Astrocyte of the spinal cord (primary cell): ENCODE data around the gene ESPN.

Experiments used
- DNase-seq: peaks from one replicate; pipeline ENCODE4 v3.0.0; 2011; ENCODE audit warnings: low read depth, low spot score
- H3K4me3 ChIP-seq: 2 replicates; pipeline ENCODE4 v1.5.1; 2011; ENCODE audit warnings: low read depth, mild to moderate bottlenecking, low read length, moderate library complexity
- in situ Hi-C: cut with HindIII; loops from 2 replicates; pipeline ENCODE4 v1.10.0; 2017; ENCODE audit warnings: low sequenced_read_pairs
- TF ChIP-seq, protein P1 (sequence below): IDR thresholded peaks from 2 replicates; pipeline ENCODE4 v1.5.1; 2012; ENCODE audit warnings: low read depth, mild to moderate bottlenecking, low read length, inconsistent platforms

The ESPN gene

DNA sequence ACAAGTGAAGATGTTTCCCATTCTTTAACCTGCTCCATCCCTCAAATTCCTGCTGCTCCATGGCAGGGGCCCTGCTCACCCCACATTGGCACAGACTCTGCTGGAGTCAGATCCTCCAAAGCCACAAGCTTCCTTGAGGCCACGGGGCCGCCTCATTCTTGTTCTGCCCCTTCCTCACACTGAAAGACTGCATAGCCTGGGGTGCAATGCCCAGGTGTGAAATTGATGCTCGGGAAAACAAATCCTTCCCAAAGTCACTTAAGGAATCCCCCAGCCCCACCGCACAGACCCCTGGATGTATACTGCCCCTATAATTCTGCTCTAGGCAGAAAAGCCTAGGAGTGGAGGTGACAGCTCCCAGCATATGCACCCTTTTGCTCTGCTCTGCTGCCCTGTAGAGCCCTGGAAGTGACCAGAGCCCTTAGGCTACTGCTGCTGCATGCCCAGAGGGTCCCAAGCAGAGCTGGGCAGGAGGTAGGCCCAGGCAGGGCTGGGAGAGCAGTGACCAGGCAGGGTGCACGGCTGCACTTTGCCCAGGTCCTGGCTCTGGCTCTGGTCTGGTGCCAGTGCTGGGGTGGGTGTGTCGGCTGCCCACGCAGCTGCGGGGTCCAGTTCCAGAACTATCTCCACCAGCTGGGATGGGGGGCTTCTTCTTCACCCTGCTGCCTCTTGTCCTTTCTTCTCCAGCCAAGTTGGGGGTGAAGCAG is 6.5 kb upstream of the ESPN start:
- TF ChIP-seq, protein P1, sequence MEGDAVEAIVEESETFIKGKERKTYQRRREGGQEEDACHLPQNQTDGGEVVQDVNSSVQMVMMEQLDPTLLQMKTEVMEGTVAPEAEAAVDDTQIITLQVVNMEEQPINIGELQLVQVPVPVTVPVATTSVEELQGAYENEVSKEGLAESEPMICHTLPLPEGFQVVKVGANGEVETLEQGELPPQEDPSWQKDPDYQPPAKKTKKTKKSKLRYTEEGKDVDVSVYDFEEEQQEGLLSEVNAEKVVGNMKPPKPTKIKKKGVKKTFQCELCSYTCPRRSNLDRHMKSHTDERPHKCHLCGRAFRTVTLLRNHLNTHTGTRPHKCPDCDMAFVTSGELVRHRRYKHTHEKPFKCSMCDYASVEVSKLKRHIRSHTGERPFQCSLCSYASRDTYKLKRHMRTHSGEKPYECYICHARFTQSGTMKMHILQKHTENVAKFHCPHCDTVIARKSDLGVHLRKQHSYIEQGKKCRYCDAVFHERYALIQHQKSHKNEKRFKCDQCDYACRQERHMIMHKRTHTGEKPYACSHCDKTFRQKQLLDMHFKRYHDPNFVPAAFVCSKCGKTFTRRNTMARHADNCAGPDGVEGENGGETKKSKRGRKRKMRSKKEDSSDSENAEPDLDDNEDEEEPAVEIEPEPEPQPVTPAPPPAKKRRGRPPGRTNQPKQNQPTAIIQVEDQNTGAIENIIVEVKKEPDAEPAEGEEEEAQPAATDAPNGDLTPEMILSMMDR: no peak
- DNase-seq: no peak
- in situ Hi-C loops: no loop called here
- no peak overlapping the region for H3K4me3 ChIP-seq

DNA sequence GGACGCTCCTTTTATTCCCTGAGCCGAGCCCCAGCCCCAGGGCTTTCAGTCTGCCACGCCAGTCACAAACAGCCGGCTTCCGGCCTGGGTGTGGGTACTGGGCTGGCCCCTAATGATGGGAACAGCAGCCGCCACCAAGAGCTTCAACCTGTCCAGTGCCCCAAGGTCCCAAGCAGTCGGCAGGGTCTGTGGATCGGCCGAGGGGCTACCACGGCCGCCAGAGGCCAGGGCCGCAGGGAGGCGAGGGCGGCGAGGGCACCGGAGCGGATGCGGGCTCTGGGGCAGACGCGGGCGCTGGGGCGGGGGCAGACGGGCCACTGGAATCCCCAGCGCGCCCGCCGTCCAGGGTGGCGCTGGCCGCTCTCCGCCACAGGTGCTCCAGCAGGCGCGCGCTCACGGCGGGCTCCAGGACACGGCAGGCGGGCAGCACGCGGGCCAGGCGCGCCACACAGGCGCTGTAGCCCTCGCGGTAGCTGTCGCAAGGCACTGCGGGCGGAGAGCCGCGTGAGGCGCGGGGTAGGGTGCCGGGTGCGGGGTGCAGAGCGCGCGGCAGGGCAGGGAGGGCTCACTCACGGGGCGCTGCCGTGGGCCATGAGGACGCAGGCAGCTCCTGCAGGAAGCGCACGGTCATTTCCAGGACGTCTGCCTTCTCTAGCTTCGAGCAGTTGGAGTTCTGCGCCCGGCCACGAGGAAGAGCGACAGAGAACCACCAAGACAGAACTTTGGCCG is 5.7 kb upstream of the ESPN start:
- no peak for DNase-seq
- TF ChIP-seq, protein P1: no peak
- H3K4me3 ChIP-seq: no peak overlapping the region
- in situ Hi-C loops: no loop called here

DNA sequence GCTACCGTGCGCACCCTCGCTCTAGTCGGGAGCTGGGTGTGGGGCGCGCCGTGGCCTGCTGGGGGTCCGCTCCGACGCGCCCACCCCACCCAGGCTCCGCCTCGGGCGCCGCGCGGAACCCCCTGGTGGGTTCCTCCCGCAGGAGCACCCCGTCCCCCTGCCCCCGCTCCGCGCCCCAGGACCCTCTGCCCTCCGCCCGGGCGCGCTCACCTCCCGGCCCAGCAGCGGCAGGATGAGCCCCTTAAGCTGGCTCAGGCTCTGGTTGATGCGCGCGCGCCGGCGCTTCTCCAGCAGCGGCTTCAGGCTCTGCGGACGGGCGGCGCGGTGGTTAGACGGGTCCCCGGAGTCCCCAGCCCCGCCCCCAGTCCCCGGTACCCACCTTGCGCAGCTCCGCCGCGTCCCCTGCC is 5.2 kb upstream of the ESPN start:
- in situ Hi-C loops: no loop called here
- no peak for DNase-seq
- H3K4me3 ChIP-seq: peak overlapping the region; percentile 3
- TF ChIP-seq, protein P1: no peak

DNA sequence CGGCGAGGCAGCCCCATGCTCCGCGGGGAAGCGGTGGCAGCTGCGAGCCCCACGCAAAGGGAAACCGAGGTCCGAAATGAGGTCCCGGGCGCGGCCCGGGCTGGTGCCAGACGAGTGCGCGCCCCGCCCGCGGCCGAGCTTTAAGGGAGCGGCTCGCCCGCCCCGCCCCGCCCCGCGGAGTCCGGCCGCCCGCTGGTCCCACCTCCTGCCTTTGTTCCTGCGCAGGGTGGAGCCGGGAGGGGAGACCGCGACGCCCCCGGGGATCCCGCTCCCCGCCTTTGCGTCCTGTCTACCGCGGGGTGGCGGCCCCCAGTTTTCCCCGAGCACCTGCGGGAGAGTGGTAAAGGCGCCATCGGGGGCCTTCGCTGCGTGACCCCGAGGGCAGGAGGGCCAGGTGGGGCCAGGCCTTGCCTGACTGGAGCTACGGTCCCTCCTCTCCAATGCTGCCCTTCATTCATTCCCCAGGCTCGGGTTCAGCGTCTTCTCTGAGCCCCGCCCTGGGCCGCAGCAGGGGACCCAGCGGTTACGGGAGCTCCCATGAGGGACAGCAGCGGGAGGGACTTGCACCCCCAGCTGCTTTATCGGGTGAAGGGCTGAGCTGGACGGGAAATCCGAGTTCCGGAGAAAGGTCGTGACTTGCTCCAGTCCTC is 4.6 kb upstream of the ESPN start, which contains the start of gene HES2:
Gene HES2, minus strand, starts transcription at position 116 of the 650 bp plus-strand sequence. Its CDS starts 99 bp downstream, at position 17.
- peak within 1 kb of the TSS; percentile 23 for H3K4me3 ChIP-seq
- TF ChIP-seq, protein P1: no peak
- in situ Hi-C loops: no loop called here
- DNase-seq: no peak

DNA sequence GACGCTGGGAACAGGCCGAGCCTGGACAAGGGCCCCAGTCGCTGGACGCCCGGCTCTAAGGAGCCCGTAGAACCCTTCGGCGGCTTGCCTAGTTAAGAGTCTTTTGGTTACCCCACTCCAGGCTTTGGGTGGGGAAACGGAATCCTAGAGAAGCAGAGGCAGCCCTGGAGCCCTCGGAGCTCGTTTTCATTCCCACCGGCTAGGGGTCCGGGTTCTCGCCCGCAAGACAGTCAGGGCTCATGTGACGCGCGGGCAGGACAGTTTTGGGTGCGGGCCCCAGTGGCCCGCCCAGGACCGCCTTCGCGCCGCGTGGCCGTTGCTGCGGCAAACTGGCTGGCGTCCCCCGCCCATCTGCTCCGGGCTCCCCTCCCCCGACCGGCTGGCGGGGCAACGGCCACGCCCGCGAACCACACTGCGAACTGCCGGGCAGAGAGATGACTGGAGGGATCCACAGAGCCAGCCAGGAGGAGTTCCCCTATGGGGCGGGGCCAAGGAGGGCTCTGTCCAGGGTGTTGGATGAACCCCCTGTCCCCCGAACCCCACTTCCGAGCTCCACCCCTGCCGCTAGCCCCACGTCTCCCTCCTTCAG is 4.0 kb upstream of the ESPN start:
- TF ChIP-seq, protein P1: no peak
- in situ Hi-C loops: no loop called here
- no peak overlapping the region for H3K4me3 ChIP-seq
- DNase-seq: no peak

DNA sequence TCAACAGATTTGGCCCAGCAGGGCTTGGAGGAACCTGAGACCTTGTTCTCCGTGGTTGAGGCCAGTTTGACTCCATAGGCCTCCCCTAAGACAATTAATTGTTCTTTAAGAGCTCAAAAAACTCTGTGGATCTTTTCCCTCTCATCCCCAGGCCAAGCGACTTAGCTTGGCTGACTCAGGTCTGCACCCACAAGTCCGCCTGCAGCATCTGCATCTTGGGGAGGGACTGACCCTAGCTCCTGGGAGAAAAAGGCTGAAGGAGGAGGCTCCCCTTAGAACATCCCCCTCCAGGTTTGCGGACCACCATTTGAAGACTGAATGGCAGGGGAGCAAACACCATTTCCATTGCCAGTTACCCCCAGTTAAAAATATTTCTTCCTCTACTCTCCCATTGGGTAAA is 3.3 kb upstream of the ESPN start:
- in situ Hi-C loops: no loop called here
- TF ChIP-seq, protein P1: no peak
- H3K4me3 ChIP-seq: no peak overlapping the region
- no peak for DNase-seq
